GM12875 (cell line): ENCODE results near the gene EPHB4.
"Not testable (repeated sequence)": the region's sequence is repeated elsewhere in the genome, so short reads cannot be mapped to it uniquely, and the experiment has no call there.

Source experiments
- H3K4me3 ChIP-seq: one replicate; pipeline ENCODE4 v1.5.1; 2011; ENCODE audit warnings: low read depth, low read length, control low read depth
- CTCF ChIP-seq: IDR thresholded peaks from 2 replicates; pipeline ENCODE4 v1.5.1; 2011; ENCODE audit warnings: low read depth, mild to moderate bottlenecking, control low read depth, inconsistent platforms, low read length, moderate library complexity, borderline replicate concordance; ENCODE audit not compliant: insufficient read depth

EPHB4 gene

GRCh38 chr7:100763556-100764140 is 63.7 kb downstream of the EPHB4 start:
- no peak overlapping the region for H3K4me3 ChIP-seq
- no peak for TF ChIP-seq CTCF

GRCh38 chr7:100762841-100763240 is 64.5 kb downstream of the EPHB4 start:
- not testable (repeated sequence) for H3K4me3 ChIP-seq

GRCh38 chr7:100759357-100760171 is 67.8 kb downstream of the EPHB4 start:
- no peak for TF ChIP-seq CTCF

GRCh38 chr7:100753750-100754149 is 73.6 kb downstream of the EPHB4 start:
- TF ChIP-seq CTCF, result no peak
- no peak overlapping the region for H3K4me3 ChIP-seq

More at GRCh38 chr7:100759357-100760171, 67.8 kb downstream of the EPHB4 start:
- no peak overlapping the region for H3K4me3 ChIP-seq

- no peak overlapping the region for H3K4me3 ChIP-seq
- no peak for TF ChIP-seq CTCF
These were observed 74.3 kb downstream of the EPHB4 start for GRCh38 chr7:100752994-100753393.
